IMR-90 (cell line): ENCODE results near the gene FKTN. TPM values are rescaled to one million over a fixed set of nuclear protein-coding genes. Genes with fewer than 3 reads are reported as not detected.

Experiments
- ATAC-seq: fragments of 200-7000 bp; cut with Tn5 transposase; 2 replicates; pipeline ENCODE4 v1.9.1; 2020; ENCODE audit warnings: low read depth, mild to moderate bottlenecking, moderate library complexity
- BruUV-seq: library from RNA; stranded (reverse); fragments of 400-500 nt; replicated peaks from 2 replicates; lab custom pipeline; 2021; lab: Mats Ljungman, UMichigan
- CTCF ChIA-PET: fragments of 300-600 bp; formaldehyde crosslinking; extraction: SDS; loops from one replicate; lab custom pipeline; 2021; ENCODE audit warnings: antibody characterized with exemption; lab: Yijun Ruan, JAX
- POLR2A ChIA-PET: fragments of 300-600 bp; sonication (Branson Sonifier 250); formaldehyde crosslinking; loops from one replicate; lab custom pipeline; 2022; ENCODE audit warnings: antibody characterized with exemption; ENCODE audit not compliant: unreplicated experiment; lab: Charles Lee
- DNase-seq: peaks from one replicate; pipeline ENCODE4 v3.0.0; 2013
- H2AFZ ChIP-seq: replicated peaks from 2 replicates; pipeline ENCODE3; 2013; ENCODE audit warnings: low read length, mild to moderate bottlenecking; ENCODE audit not compliant: poor library complexity
- H2AK5ac ChIP-seq: 2 replicates; pipeline ENCODE4 v1.6.1; 2013; ENCODE audit warnings: low read depth, low read length, inconsistent platforms
- H2AK9ac ChIP-seq: replicated peaks from 2 replicates; pipeline ENCODE3; 2013; ENCODE audit warnings: mild to moderate bottlenecking, low read depth, low read length, moderate library complexity; ENCODE audit not compliant: poor library complexity
- H2BK120ac ChIP-seq: 2 replicates; pipeline ENCODE4 v1.6.1; 2013; ENCODE audit warnings: low read depth, low read length, inconsistent platforms
- H2BK15ac ChIP-seq: 3 replicates; pipeline ENCODE4 v1.6.1; 2013; ENCODE audit warnings: low read depth, low read length, inconsistent platforms
- H2BK20ac ChIP-seq: 2 replicates; pipeline ENCODE4 v1.6.1; 2013; ENCODE audit warnings: low read depth, mild to moderate bottlenecking, inconsistent platforms, low read length, moderate library complexity
- H2BK5ac ChIP-seq: 2 replicates; pipeline ENCODE4 v1.6.1; 2013; ENCODE audit warnings: mild to moderate bottlenecking, low read depth, low read length, inconsistent platforms; ENCODE audit not compliant: poor library complexity, severe bottlenecking
- H3K14ac ChIP-seq: replicated peaks from 2 replicates; pipeline ENCODE4 v1.6.1; 2013; ENCODE audit warnings: low read depth, low read length, inconsistent platforms
- H3K18ac ChIP-seq: 2 replicates; pipeline ENCODE4 v1.6.1; 2013; ENCODE audit warnings: low read depth, low read length, control low read depth
- H3K23ac ChIP-seq: 2 replicates; pipeline ENCODE4 v1.6.1; 2013; ENCODE audit warnings: low read depth, low read length, inconsistent platforms
- H3K27ac ChIP-seq: 2 replicates; pipeline ENCODE4 v1.5.1; 2013; ENCODE audit warnings: mild to moderate bottlenecking, control low read depth, low read length; ENCODE audit not compliant: insufficient read depth
- H3K27me3 ChIP-seq: 2 replicates; pipeline ENCODE4 v1.6.1; 2013; ENCODE audit warnings: low read length; ENCODE audit not compliant: control insufficient read depth, insufficient read depth
- H3K36me3 ChIP-seq: 2 replicates; pipeline ENCODE4 v1.6.1; 2013; ENCODE audit warnings: low read length, mixed read lengths; ENCODE audit not compliant: control insufficient read depth, insufficient read depth
- H3K4ac ChIP-seq: 2 replicates; pipeline ENCODE4 v1.6.1; 2013; ENCODE audit warnings: low read depth, low read length, inconsistent platforms
- H3K4me1 ChIP-seq: 2 replicates; pipeline ENCODE4 v1.6.1; 2013; ENCODE audit warnings: low read length, mixed read lengths; ENCODE audit not compliant: control insufficient read depth, insufficient read depth
- H3K4me2 ChIP-seq: 2 replicates; pipeline ENCODE4 v1.6.1; 2013; ENCODE audit warnings: low read depth, mild to moderate bottlenecking, control low read depth, low read length, moderate library complexity
- H3K4me3 ChIP-seq: 2 replicates; pipeline ENCODE4 v1.5.1; 2013; ENCODE audit warnings: low read depth, mild to moderate bottlenecking, control low read depth, low read length, moderate library complexity; ENCODE audit not compliant: insufficient read depth
- H3K56ac ChIP-seq: 2 replicates; pipeline ENCODE4 v1.6.1; 2013; ENCODE audit warnings: low read length, inconsistent platforms; ENCODE audit not compliant: insufficient read depth; ENCODE audit errors: extremely low read depth
- H3K79me1 ChIP-seq, 2 experiments: 2 replicates each; pipeline ENCODE4 v1.6.1; 2013; ENCODE audit warnings: low read length in 2 of 2, inconsistent platforms in 1 of 2, low read depth in 1 of 2
- H3K9ac ChIP-seq: 2 replicates; pipeline ENCODE4 v1.6.1; 2013; ENCODE audit warnings: low read depth, low read length, control low read depth
- H3K9me1 ChIP-seq: 2 replicates; pipeline ENCODE4 v1.6.1; 2013; ENCODE audit warnings: low read length, inconsistent platforms; ENCODE audit not compliant: insufficient read depth
- H3K9me3 ChIP-seq: 2 replicates; pipeline ENCODE4 v1.6.1; 2013; ENCODE audit warnings: low read length; ENCODE audit not compliant: control insufficient read depth, insufficient read depth
- H4K20me1 ChIP-seq: 2 replicates; pipeline ENCODE4 v1.6.1; 2013; ENCODE audit warnings: low read length, inconsistent platforms; ENCODE audit not compliant: insufficient read depth
- H4K5ac ChIP-seq: 2 replicates; pipeline ENCODE4 v1.6.1; 2013; ENCODE audit warnings: mild to moderate bottlenecking, low read depth, low read length, control low read depth
- H4K8ac ChIP-seq, 2 experiments: 2 replicates each; pipeline ENCODE4 v1.6.1; 2013; ENCODE audit warnings: low read depth in 2 of 2, low read length in 2 of 2, control low read depth in 1 of 2, inconsistent platforms in 1 of 2
- H4K91ac ChIP-seq: 2 replicates; pipeline ENCODE4 v1.6.1; 2013; ENCODE audit warnings: low read depth, low read length, inconsistent platforms; ENCODE audit not compliant: insufficient read depth
- BHLHE40 ChIP-seq: fragments of 150-350 bp; IDR thresholded peaks from 2 replicates; pipeline ENCODE4 v1.6.1; 2016; ENCODE audit warnings: mild to moderate bottlenecking, low read depth, low read length
- ELK1 ChIP-seq: fragments of 150-350 bp; IDR thresholded peaks from 2 replicates; pipeline ENCODE4 v1.6.1; 2016; ENCODE audit warnings: low read depth, mild to moderate bottlenecking, low read length, moderate library complexity, borderline replicate concordance
- MAFK ChIP-seq: IDR thresholded peaks from 2 replicates; pipeline ENCODE4 v1.6.1; 2012; ENCODE audit warnings: low read depth, low read length, improper control_type of control experiment
- WGBS, 2 experiments: methylation state at CpG; one replicate each; pipeline versions ENCODE4 v1.1.5 to v1.1.7; 2013; ENCODE audit warnings: missing lambda C conversion rate in 2 of 2; ENCODE audit not compliant: insufficient read length in 1 of 2; ENCODE audit errors: extremely low coverage in 2 of 2; 5-methylcytosine and 5-hydroxymethylcytosine counted together
- dilution Hi-C: fragments of 300-500 bp; cut with HindIII; formaldehyde crosslinking; loops from one replicate; pipeline ENCODE4 v1.14.3; 2018; ENCODE audit warnings: low sequenced_read_pairs; ENCODE audit not compliant: unreplicated experiment
- in situ Hi-C: fragments of 300-500 bp; cut with MboI; formaldehyde crosslinking; loops from 3 replicates; pipeline ENCODE4 v1.14.3; 2019; ENCODE audit warnings: low sequenced_read_pairs, inconsistent platforms, mixed read lengths
- intact Hi-C: fragments of 100-400 bp; cut with micrococcal nuclease; formaldehyde crosslinking; loops from 2 replicates; pipeline ENCODE4 v1.10.0; 2022
- polyA plus RNA-seq, 3 experiments: library from polyadenylated mRNA; depleted of rRNA; stranded (reverse); fragments of >200 nt; gene quantifications; 2 replicates each; pipeline ENCODE4 v1.2.3, GENCODE V29; 2012; ENCODE audit warnings: low replicate concordance in 1 of 3
- total RNA-seq: library from RNA; depleted of rRNA; stranded (reverse); fragments of >200 nt; gene quantifications from 2 replicates; pipeline ENCODE4 v1.2.3, GENCODE V29; 2012

FKTN gene
- total and polyA plus RNA-seq, 2 of the 4 experiments (the other 2 are of a cell fraction): 8.6 to 20.3 TPM

- TF ChIP-seq ELK1: no peak
Observed at GRCh38 chr9:105647595-105648349, 89.8 kb downstream of the FKTN start (continued).

GRCh38 chr9:105651806-105652205, 93.9 kb downstream of the FKTN start:
- no TSS peak for BruUV-seq

More at GRCh38 chr9:105651806-105652205, 93.9 kb downstream of the FKTN start:
- Histone ChIP-seq H3K4me2 (no peak overlapping the region), H3K18ac (no peak overlapping the region), H4K5ac (no peak overlapping the region), H2BK120ac (no peak overlapping the region), H2AK5ac (no peak overlapping the region), H3K4me1 (no peaks in the 10 kb centered on the region), H3K4ac (no peak overlapping the region), H3K36me3 (no peaks in the 10 kb centered on the region), H2BK5ac (no peak overlapping the region), H3K56ac (no peak overlapping the region), H3K14ac (no peak overlapping the region), H4K8ac (no peak overlapping the region), H3K23ac (no peak overlapping the region), H2AK9ac (no peak overlapping the region), H3K4me3 (no peak overlapping the region), H4K20me1 (no peaks in the 10 kb centered on the region), H3K27ac (no peak overlapping the region), H3K79me1 (no peaks in the 10 kb centered on the region), H4K91ac (no peak overlapping the region), H2BK20ac (no peak overlapping the region), H3K9ac (no peak overlapping the region), H3K9me1 (no peaks in the 10 kb centered on the region), H2BK15ac (no peak overlapping the region), H2AFZ (no peak overlapping the region), H3K27me3 (peaks cover 24% of the 10 kb centered on the region), H3K9me3 (no peaks in the 10 kb centered on the region)
- no peak for ATAC-seq
- TF ChIP-seq MAFK (no peak), BHLHE40 (no peak)
- intact Hi-C loops: no loop called here
- CTCF ChIA-PET: no interaction called here
- dilution Hi-C loops: no loop called here
- WGBS, 2 experiments: no CpG with 5 or more reads among the region's 4 CpGs
- DNase-seq: no peak
- POLR2A ChIA-PET: no interaction called here
- in situ Hi-C loops: no loop called here
